SK-N-SH treated with all-trans-retinoic acid at 6 μM for 48 hours (cell line): Measurements from ENCODE around the gene ABCD3.

Source experiments
- ATAC-seq: fragments of 200-7000 bp; cut with Tn5 transposase; 3 replicates; pipeline ENCODE4 v1.9.1; 2020; ENCODE audit warnings: mild to moderate bottlenecking, moderate library complexity
- ARNTL ChIP-seq: fragments of 450-650 bp; formaldehyde crosslinking; IDR thresholded peaks from 2 replicates; pipeline ENCODE4 v1.5.0; 2020; ENCODE audit warnings: low read depth, mild to moderate bottlenecking, moderate library complexity, borderline replicate concordance
- BACH2 ChIP-seq: fragments of 250-450 bp; sonication (Bioruptor Pico); IDR thresholded peaks from 2 replicates; pipeline ENCODE4 v1.9.0; 2021; ENCODE audit warnings: mild to moderate bottlenecking, borderline replicate concordance
- ESRRG ChIP-seq: fragments of 250-450 bp; sonication (Bioruptor Pico); IDR thresholded peaks from 2 replicates; pipeline ENCODE4 v1.6.1; 2021; ENCODE audit warnings: mild to moderate bottlenecking
- GLIS3 ChIP-seq: fragments of 250-450 bp; sonication (Bioruptor Pico); IDR thresholded peaks from 2 replicates; pipeline ENCODE4 v1.5.0; 2020; ENCODE audit warnings: mild to moderate bottlenecking, moderate library complexity
- ISL1 ChIP-seq: fragments of 250-450 bp; sonication (Bioruptor Pico); IDR thresholded peaks from 2 replicates; pipeline ENCODE4 v2.1.2; 2022; ENCODE audit warnings: mild to moderate bottlenecking, moderate library complexity
- OSR1 ChIP-seq: fragments of 250-450 bp; sonication (Bioruptor Pico); IDR thresholded peaks from 2 replicates; pipeline ENCODE4 v1.8.0; 2022; ENCODE audit warnings: moderate library complexity, mild to moderate bottlenecking, inconsistent platforms
- PPARA ChIP-seq: fragments of 250-450 bp; sonication (Bioruptor Pico); IDR thresholded peaks from 2 replicates; pipeline ENCODE4 v1.5.0; 2020; ENCODE audit warnings: mild to moderate bottlenecking, borderline replicate concordance
- RARB ChIP-seq: fragments of 250-450 bp; sonication (Bioruptor Pico); IDR thresholded peaks from 2 replicates; pipeline ENCODE4 v1.8.0; 2021; ENCODE audit warnings: mild to moderate bottlenecking, moderate library complexity
- SNAI2 ChIP-seq: fragments of 250-450 bp; sonication (Bioruptor Pico); IDR thresholded peaks from 2 replicates; pipeline ENCODE4 v1.5.0; 2020; ENCODE audit warnings: mild to moderate bottlenecking, moderate library complexity
- TCF4 ChIP-seq: fragments of 250-450 bp; sonication (Bioruptor Pico); IDR thresholded peaks from 2 replicates; pipeline ENCODE4 v1.8.0; 2021; ENCODE audit warnings: mild to moderate bottlenecking, moderate library complexity, borderline replicate concordance
- TOX ChIP-seq: fragments of 250-450 bp; sonication (Bioruptor Pico); IDR thresholded peaks from 2 replicates; pipeline ENCODE4 v1.8.0; 2021; ENCODE audit warnings: mild to moderate bottlenecking, moderate library complexity, borderline replicate concordance
- ZFP30 ChIP-seq: fragments of 450-650 bp; formaldehyde crosslinking; IDR thresholded peaks from 2 replicates; pipeline ENCODE4 v1.5.0; 2022; ENCODE audit warnings: mild to moderate bottlenecking, moderate library complexity
- ZNF565 ChIP-seq: fragments of 450-650 bp; formaldehyde crosslinking; conservative IDR thresholded peaks from 2 replicates; pipeline ENCODE4 v1.5.0; 2020; ENCODE audit warnings: low read depth, mild to moderate bottlenecking, moderate library complexity
- ZNF70 ChIP-seq: fragments of 450-650 bp; formaldehyde crosslinking; IDR thresholded peaks from 2 replicates; pipeline ENCODE4 v1.5.0; 2020; ENCODE audit warnings: mild to moderate bottlenecking, moderate library complexity
- ZNF8 ChIP-seq: fragments of 450-650 bp; formaldehyde crosslinking; IDR thresholded peaks from 2 replicates; pipeline ENCODE4 v1.5.0; 2020; ENCODE audit warnings: mild to moderate bottlenecking, moderate library complexity
- TF ChIP-seq, protein P1 (sequence below): fragments of 250-450 bp; sonication (Bioruptor Pico); IDR thresholded peaks from 2 replicates; pipeline ENCODE4 v1.5.1; 2020; ENCODE audit warnings: low read depth, mild to moderate bottlenecking, moderate library complexity
- TF ChIP-seq, protein P2 (sequence below): fragments of 250-450 bp; sonication (Bioruptor Pico); IDR thresholded peaks from 2 replicates; pipeline ENCODE4 v1.8.0; 2021; ENCODE audit warnings: low read depth, mild to moderate bottlenecking, moderate library complexity, borderline replicate concordance
- TF ChIP-seq, protein P3 (sequence below): fragments of 250-450 bp; sonication (Bioruptor Pico); IDR thresholded peaks from 2 replicates; pipeline ENCODE4 v1.5.0; 2020; ENCODE audit warnings: mild to moderate bottlenecking, moderate library complexity
- TF ChIP-seq, protein P4 (sequence below): fragments of 250-450 bp; sonication (Bioruptor Pico); IDR thresholded peaks from 2 replicates; pipeline ENCODE4 v1.8.0; 2020; ENCODE audit warnings: mild to moderate bottlenecking, moderate library complexity, borderline replicate concordance
- TF ChIP-seq, protein P5 (sequence below): fragments of 250-450 bp; sonication (Bioruptor Pico); IDR thresholded peaks from 2 replicates; pipeline ENCODE4 v1.5.1; 2021; ENCODE audit warnings: mild to moderate bottlenecking, moderate library complexity

The ABCD3 gene

DNA sequence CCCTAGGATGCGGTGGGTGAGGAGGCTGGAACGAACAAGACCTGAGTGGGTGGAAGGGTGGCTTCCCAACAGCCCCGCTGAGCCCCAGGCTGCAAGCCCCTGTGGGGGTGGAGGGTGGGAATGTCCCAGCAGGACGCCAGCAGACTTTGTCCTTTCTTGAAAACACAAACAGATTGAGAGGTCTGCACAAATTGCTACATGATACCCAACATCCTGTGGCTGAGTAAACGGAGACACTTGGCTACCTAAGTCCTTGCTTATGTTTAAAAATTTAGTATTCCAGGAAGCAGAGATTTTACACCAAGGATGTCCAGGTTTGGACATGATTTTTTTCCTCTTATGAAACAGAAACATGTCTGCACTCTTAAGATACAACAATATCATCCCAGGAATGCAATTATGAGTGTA, 135.1 kb downstream of the ABCD3 start:
- ATAC-seq: peak; percentile 56
- TF ChIP-seq ZNF565 (CRISPR knock-in tag) (no peak), ESRRG (CRISPR knock-in tag) (no peak), SNAI2 (CRISPR knock-in tag) (no peak), PPARA (CRISPR knock-in tag) (no peak), ARNTL (CRISPR knock-in tag) (no peak)
- TF ChIP-seq, protein P1, sequence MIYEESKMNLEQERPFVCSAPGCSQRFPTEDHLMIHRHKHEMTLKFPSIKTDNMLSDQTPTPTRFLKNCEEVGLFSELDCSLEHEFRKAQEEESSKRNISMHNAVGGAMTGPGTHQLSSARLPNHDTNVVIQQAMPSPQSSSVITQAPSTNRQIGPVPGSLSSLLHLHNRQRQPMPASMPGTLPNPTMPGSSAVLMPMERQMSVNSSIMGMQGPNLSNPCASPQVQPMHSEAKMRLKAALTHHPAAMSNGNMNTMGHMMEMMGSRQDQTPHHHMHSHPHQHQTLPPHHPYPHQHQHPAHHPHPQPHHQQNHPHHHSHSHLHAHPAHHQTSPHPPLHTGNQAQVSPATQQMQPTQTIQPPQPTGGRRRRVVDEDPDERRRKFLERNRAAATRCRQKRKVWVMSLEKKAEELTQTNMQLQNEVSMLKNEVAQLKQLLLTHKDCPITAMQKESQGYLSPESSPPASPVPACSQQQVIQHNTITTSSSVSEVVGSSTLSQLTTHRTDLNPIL (CRISPR knock-in tag): no peak
- TF ChIP-seq, protein P2, sequence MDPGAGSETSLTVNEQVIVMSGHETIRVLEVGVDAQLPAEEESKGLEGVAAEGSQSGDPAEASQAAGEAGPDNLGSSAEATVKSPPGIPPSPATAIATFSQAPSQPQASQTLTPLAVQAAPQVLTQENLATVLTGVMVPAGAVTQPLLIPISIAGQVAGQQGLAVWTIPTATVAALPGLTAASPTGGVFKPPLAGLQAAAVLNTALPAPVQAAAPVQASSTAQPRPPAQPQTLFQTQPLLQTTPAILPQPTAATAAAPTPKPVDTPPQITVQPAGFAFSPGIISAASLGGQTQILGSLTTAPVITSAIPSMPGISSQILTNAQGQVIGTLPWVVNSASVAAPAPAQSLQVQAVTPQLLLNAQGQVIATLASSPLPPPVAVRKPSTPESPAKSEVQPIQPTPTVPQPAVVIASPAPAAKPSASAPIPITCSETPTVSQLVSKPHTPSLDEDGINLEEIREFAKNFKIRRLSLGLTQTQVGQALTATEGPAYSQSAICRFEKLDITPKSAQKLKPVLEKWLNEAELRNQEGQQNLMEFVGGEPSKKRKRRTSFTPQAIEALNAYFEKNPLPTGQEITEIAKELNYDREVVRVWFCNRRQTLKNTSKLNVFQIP (CRISPR knock-in tag): no peak

DNA sequence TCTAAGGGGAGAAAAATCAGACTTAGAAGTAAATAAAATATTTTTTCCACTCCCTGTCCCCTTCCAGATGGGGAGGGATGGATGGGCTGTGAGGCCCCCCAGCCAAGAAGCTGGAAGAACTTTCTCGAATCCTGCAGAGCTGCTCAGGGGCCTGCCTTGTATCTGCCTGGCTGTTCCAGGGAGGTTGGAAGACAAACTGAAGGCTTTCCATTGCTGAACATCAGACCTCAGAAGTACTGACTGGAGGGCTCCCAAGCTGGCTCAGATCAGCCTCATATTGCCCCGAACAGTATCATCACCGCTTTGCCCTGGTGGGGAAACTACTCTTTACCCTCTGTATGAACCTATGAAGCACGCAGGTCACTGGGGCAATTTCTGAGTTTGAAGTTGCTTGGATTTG, 135.7 kb downstream of the ABCD3 start:
- TF ChIP-seq RARB (CRISPR knock-in tag) (no peak), ZNF70 (no peak), OSR1 (CRISPR knock-in tag) (no peak), ZFP30 (CRISPR knock-in tag) (no peak)
- TF ChIP-seq, protein P1 (CRISPR knock-in tag): no peak
- TF ChIP-seq, protein P3, sequence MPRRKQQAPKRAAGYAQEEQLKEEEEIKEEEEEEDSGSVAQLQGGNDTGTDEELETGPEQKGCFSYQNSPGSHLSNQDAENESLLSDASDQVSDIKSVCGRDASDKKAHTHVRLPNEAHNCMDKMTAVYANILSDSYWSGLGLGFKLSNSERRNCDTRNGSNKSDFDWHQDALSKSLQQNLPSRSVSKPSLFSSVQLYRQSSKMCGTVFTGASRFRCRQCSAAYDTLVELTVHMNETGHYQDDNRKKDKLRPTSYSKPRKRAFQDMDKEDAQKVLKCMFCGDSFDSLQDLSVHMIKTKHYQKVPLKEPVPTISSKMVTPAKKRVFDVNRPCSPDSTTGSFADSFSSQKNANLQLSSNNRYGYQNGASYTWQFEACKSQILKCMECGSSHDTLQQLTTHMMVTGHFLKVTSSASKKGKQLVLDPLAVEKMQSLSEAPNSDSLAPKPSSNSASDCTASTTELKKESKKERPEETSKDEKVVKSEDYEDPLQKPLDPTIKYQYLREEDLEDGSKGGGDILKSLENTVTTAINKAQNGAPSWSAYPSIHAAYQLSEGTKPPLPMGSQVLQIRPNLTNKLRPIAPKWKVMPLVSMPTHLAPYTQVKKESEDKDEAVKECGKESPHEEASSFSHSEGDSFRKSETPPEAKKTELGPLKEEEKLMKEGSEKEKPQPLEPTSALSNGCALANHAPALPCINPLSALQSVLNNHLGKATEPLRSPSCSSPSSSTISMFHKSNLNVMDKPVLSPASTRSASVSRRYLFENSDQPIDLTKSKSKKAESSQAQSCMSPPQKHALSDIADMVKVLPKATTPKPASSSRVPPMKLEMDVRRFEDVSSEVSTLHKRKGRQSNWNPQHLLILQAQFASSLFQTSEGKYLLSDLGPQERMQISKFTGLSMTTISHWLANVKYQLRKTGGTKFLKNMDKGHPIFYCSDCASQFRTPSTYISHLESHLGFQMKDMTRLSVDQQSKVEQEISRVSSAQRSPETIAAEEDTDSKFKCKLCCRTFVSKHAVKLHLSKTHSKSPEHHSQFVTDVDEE: no peak
- peak; percentile 53 for ATAC-seq

DNA sequence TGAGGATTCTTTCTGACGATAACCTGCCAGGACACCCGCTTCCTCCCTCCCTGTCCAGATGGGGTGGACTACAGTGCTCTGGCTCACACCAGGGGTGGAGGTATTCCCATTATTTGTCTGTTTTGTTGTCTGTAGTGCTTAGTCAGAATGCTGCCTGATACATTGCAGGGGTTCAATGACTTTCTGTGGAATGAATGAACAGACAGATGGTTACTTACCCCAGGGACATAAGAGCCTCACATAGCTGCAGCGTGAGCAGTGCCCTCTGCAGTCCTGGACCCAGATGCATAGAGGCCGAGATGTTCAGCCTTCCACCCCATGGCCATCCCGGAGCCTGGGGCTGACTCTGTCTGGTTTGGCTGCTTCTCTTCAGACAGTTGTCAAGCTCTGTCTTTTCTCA, 136.4 kb downstream of the ABCD3 start:
- peak; percentile 64 for ATAC-seq
- no peak for TF ChIP-seq ISL1
- no peak for TF ChIP-seq RARB (CRISPR knock-in tag)
- no peak for TF ChIP-seq GLIS3 (CRISPR knock-in tag)
- no peak for TF ChIP-seq TOX (CRISPR knock-in tag)
- TF ChIP-seq ESRRG (CRISPR knock-in tag): no peak
- TF ChIP-seq PPARA (CRISPR knock-in tag): no peak
- TF ChIP-seq, protein P4, sequence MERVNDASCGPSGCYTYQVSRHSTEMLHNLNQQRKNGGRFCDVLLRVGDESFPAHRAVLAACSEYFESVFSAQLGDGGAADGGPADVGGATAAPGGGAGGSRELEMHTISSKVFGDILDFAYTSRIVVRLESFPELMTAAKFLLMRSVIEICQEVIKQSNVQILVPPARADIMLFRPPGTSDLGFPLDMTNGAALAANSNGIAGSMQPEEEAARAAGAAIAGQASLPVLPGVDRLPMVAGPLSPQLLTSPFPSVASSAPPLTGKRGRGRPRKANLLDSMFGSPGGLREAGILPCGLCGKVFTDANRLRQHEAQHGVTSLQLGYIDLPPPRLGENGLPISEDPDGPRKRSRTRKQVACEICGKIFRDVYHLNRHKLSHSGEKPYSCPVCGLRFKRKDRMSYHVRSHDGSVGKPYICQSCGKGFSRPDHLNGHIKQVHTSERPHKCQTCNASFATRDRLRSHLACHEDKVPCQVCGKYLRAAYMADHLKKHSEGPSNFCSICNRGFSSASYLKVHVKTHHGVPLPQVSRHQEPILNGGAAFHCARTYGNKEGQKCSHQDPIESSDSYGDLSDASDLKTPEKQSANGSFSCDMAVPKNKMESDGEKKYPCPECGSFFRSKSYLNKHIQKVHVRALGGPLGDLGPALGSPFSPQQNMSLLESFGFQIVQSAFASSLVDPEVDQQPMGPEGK: no peak
- TF ChIP-seq, protein P5, sequence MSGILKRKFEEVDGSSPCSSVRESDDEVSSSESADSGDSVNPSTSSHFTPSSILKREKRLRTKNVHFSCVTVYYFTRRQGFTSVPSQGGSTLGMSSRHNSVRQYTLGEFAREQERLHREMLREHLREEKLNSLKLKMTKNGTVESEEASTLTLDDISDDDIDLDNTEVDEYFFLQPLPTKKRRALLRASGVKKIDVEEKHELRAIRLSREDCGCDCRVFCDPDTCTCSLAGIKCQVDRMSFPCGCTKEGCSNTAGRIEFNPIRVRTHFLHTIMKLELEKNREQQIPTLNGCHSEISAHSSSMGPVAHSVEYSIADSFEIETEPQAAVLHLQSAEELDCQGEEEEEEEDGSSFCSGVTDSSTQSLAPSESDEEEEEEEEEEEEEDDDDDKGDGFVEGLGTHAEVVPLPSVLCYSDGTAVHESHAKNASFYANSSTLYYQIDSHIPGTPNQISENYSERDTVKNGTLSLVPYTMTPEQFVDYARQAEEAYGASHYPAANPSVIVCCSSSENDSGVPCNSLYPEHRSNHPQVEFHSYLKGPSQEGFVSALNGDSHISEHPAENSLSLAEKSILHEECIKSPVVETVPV (CRISPR knock-in tag): no peak

DNA sequence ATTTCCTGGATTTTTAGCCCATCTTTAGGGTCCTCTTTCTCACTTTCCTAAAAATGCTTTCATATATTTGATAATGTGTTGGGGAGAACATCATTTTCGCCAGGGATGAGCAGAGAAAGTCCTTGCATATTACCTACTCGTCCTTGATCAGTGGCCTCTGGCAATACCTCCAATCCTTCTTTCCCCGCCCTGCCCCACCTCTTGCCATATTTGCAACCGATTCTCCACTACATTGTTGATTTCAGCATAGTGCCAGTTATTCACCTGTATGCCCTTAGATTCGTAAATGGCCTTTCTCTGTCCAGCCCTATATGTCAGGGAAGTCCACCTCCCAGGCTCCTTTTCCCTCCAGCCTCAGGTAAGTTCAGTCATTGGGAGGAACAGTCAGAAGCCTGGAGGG, 136.9 kb downstream of the ABCD3 start:
- no peak for ATAC-seq
- TF ChIP-seq SNAI2 (CRISPR knock-in tag) (no peak), BACH2 (CRISPR knock-in tag) (no peak), ZFP30 (CRISPR knock-in tag) (no peak), ZNF70 (no peak), TOX (CRISPR knock-in tag) (no peak), ZNF8 (no peak), ARNTL (CRISPR knock-in tag) (no peak), ESRRG (CRISPR knock-in tag) (no peak), GLIS3 (CRISPR knock-in tag) (no peak), TCF4 (CRISPR knock-in tag) (no peak)
- TF ChIP-seq, protein P1 (CRISPR knock-in tag): no peak
- TF ChIP-seq, protein P2 (CRISPR knock-in tag): no peak
- TF ChIP-seq, protein P5 (CRISPR knock-in tag): no peak
